OCI-LY1 (cell line): ENCODE data around the gene HKDC1.

Source experiments
- EZH2 ChIP-seq: fragments of 200-600 bp; sonication (generic), shearing (Covaris generic); IDR thresholded peaks from 2 replicates; pipeline ENCODE4 v1.8.0; 2017; ENCODE audit warnings: borderline replicate concordance, mixed run types, mild to moderate bottlenecking, antibody characterized with exemption, low read length, moderate library complexity, mixed read lengths
- TF ChIP-seq, protein P1 (sequence below): fragments of 200-600 bp; sonication (generic), shearing (Covaris generic); IDR thresholded peaks from 2 replicates; pipeline ENCODE4 v1.5.1; 2017; ENCODE audit warnings: mild to moderate bottlenecking, antibody characterized with exemption, low read length, moderate library complexity, mixed read lengths

- TF ChIP-seq, protein P1, sequence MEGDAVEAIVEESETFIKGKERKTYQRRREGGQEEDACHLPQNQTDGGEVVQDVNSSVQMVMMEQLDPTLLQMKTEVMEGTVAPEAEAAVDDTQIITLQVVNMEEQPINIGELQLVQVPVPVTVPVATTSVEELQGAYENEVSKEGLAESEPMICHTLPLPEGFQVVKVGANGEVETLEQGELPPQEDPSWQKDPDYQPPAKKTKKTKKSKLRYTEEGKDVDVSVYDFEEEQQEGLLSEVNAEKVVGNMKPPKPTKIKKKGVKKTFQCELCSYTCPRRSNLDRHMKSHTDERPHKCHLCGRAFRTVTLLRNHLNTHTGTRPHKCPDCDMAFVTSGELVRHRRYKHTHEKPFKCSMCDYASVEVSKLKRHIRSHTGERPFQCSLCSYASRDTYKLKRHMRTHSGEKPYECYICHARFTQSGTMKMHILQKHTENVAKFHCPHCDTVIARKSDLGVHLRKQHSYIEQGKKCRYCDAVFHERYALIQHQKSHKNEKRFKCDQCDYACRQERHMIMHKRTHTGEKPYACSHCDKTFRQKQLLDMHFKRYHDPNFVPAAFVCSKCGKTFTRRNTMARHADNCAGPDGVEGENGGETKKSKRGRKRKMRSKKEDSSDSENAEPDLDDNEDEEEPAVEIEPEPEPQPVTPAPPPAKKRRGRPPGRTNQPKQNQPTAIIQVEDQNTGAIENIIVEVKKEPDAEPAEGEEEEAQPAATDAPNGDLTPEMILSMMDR = no peak
- TF ChIP-seq EZH2 = no peak
Measured at GRCh38 chr10:69253171-69253570, 33.0 kb downstream of the HKDC1 start.
